Esophagus (tissue), 2 donors: ENCODE results near the gene HOXC10. TPM values are rescaled to one million over a fixed set of nuclear protein-coding genes. Genes with fewer than 3 reads are reported as not detected.

ENCODE experiments used
- H3K27ac ChIP-seq, 2 donors: one replicate each; pipeline ENCODE4 v1.5.1; 2013; ENCODE audit warnings: low read depth in 2 of 2, mild to moderate bottlenecking in 2 of 2, inconsistent platforms in 1 of 2, low read length in 1 of 2, moderate library complexity in 1 of 2
- H3K27me3 ChIP-seq, 2 donors: one replicate each; pipeline ENCODE4 v1.6.1; 2013; ENCODE audit warnings: low read length in 2 of 2, control low read depth in 1 of 2, mild to moderate bottlenecking in 1 of 2; ENCODE audit not compliant: insufficient read depth in 2 of 2, control insufficient read depth in 1 of 2
- H3K36me3 ChIP-seq, 2 donors: one replicate each; pipeline ENCODE4 v1.6.1; 2013; ENCODE audit warnings: low read length in 1 of 2; ENCODE audit not compliant: control insufficient read depth in 2 of 2, insufficient read depth in 2 of 2
- H3K4me1 ChIP-seq, 2 donors: one replicate each; pipeline ENCODE4 v1.6.1; 2013; ENCODE audit warnings: low read length in 1 of 2; ENCODE audit not compliant: control insufficient read depth in 2 of 2, insufficient read depth in 2 of 2
- H3K4me3 ChIP-seq, 2 donors: one replicate each; pipeline ENCODE4 v1.5.1; 2013; ENCODE audit warnings: low read length in 2 of 2, mild to moderate bottlenecking in 2 of 2, low read depth in 1 of 2, moderate library complexity in 1 of 2
- H3K9me3 ChIP-seq, 2 donors: one replicate each; pipeline ENCODE4 v1.6.1; 2013; ENCODE audit warnings: mild to moderate bottlenecking in 2 of 2, low read depth in 1 of 2, low read length in 1 of 2, moderate library complexity in 1 of 2; ENCODE audit not compliant: control insufficient read depth in 2 of 2, insufficient read depth in 1 of 2
- WGBS, 2 donors: extraction: QIAGEN DNeasy Blood & Tissue Kit; methylation state at CpG; one replicate each; pipeline ENCODE4 v1.1.7; 2013; 5-methylcytosine and 5-hydroxymethylcytosine counted together
- polyA plus RNA-seq, 2 donors: library from polyadenylated mRNA; stranded (reverse); fragments of 200-250 nt; gene quantifications; one replicate each; pipeline ENCODE4 v1.2.3, GENCODE V29; 2013
- donor health status: healthy with polysubstance abuse.
- donor health status: Bipolar disorder and iron deficiency.

Gene HOXC10
- polyA plus RNA-seq, 2 donors, result 0.02 to 0.04 TPM

GRCh38 chr12:54026640-54027441 lies 41.9 kb downstream of the HOXC10 start:
- Histone ChIP-seq H3K4me3 (no peak overlapping the region), H3K36me3 (no peaks in the 10 kb centered on the region), H3K27me3 (peaks cover 0 to 5% of the 10 kb centered on the region in 2 donors), H3K9me3 (no peaks in the 10 kb centered on the region), H3K4me1 (no peaks in the 10 kb centered on the region), H3K27ac (no peak overlapping the region)
- 35 to 52% methylated on average over 22 of the region's 22 CpGs for WGBS, 2 donors

- H3K27me3 ChIP-seq, result peaks cover 0 to 5% of the 10 kb centered on the region in 2 donors
- peaks cover 0 to 3% of the 10 kb centered on the region in 2 donors for H3K4me1 ChIP-seq
- H3K9me3 ChIP-seq, result no peaks in the 10 kb centered on the region
- H3K4me3 ChIP-seq, result no peak overlapping the region
- H3K36me3 ChIP-seq, result no peaks in the 10 kb centered on the region
- WGBS, 2 donors, result 63 to 73% methylated on average over 3 of the region's 3 CpGs
- H3K27ac ChIP-seq, result no peak overlapping the region
These were observed 42.5 kb downstream of the HOXC10 start for GRCh38 chr12:54027442-54027786.

GRCh38 chr12:54028314-54029201 lies 43.6 kb downstream of the HOXC10 start, which contains the start of gene HOXC6:
Gene HOXC6, plus strand, starts transcription at chr12:54028440. Its CDS starts 82 bp downstream, at chr12:54028522.
- 6 to 8% methylated on average over 36 of the region's 36 CpGs for WGBS, 2 donors
- peak within 1 kb of the TSS; percentile 44 to 55 for H3K4me3 ChIP-seq
- peaks cover 0 to 5% of the 10 kb centered on the region in 2 donors for H3K27me3 ChIP-seq
- no peaks in the 10 kb centered on the region for H3K9me3 ChIP-seq
- no peaks in the 10 kb centered on the region for H3K36me3 ChIP-seq
- peaks cover 0 to 3% of the 10 kb centered on the region in 2 donors for H3K4me1 ChIP-seq
- peak within 1 kb of the TSS; percentile 41 to 54 for H3K27ac ChIP-seq

GRCh38 chr12:54029529-54030441 lies 44.8 kb downstream of the HOXC10 start:
- Histone ChIP-seq H3K4me3 (peak overlapping the region; percentile 33 to 55), H3K27ac (peak overlapping the region in 1 of 2 donors; percentile 30), H3K4me1 (peaks cover 0 to 3% of the 10 kb centered on the region in 2 donors), H3K9me3 (no peaks in the 10 kb centered on the region), H3K36me3 (no peaks in the 10 kb centered on the region), H3K27me3 (peaks cover 0 to 5% of the 10 kb centered on the region in 2 donors)
- 36 to 42% methylated on average over 53 of the region's 53 CpGs for WGBS, 2 donors

- Histone ChIP-seq H3K27ac (no peak overlapping the region), H3K4me1 (peaks cover 0 to 3% of the 10 kb centered on the region in 2 donors), H3K9me3 (no peaks in the 10 kb centered on the region), H3K27me3 (peaks cover 0 to 5% of the 10 kb centered on the region in 2 donors), H3K4me3 (no peak overlapping the region), H3K36me3 (no peaks in the 10 kb centered on the region)
- 57 to 62% methylated on average over 7 of the region's 7 CpGs for WGBS, 2 donors
These were observed 45.5 kb downstream of the HOXC10 start for GRCh38 chr12:54030442-54030801.

GRCh38 chr12:54030889-54031471 lies 46.0 kb downstream of the HOXC10 start:
- WGBS, 2 donors, result 26 to 50% methylated on average over 46 of the region's 46 CpGs
- Histone ChIP-seq H3K4me3 (no peak overlapping the region), H3K36me3 (no peaks in the 10 kb centered on the region), H3K9me3 (no peaks in the 10 kb centered on the region), H3K27ac (no peak overlapping the region), H3K27me3 (peaks cover 0 to 5% of the 10 kb centered on the region in 2 donors), H3K4me1 (peaks cover 0 to 8% of the 10 kb centered on the region in 2 donors)

GRCh38 chr12:54031480-54031879 lies 46.5 kb downstream of the HOXC10 start:
- H3K27ac ChIP-seq, result no peak overlapping the region
- WGBS, 2 donors, result 69 to 79% methylated on average over 16 of the region's 16 CpGs

GRCh38 chr12:54032086-54032619 lies 47.2 kb downstream of the HOXC10 start:
- Histone ChIP-seq H3K9me3 (no peaks in the 10 kb centered on the region), H3K4me1 (peaks cover 0 to 10% of the 10 kb centered on the region in 2 donors), H3K4me3 (no peak overlapping the region), H3K27me3 (peaks cover 0 to 4% of the 10 kb centered on the region in 2 donors), H3K36me3 (no peaks in the 10 kb centered on the region), H3K27ac (no peak overlapping the region)
- WGBS, 2 donors, result 39 to 46% methylated on average over 6 of the region's 6 CpGs

More at GRCh38 chr12:54031480-54031879, 46.5 kb downstream of the HOXC10 start:
- Histone ChIP-seq H3K4me3 (no peak overlapping the region), H3K36me3 (no peaks in the 10 kb centered on the region), H3K4me1 (peaks cover 0 to 8% of the 10 kb centered on the region in 2 donors), H3K27me3 (peaks cover 0 to 5% of the 10 kb centered on the region in 2 donors), H3K9me3 (no peaks in the 10 kb centered on the region)
